T1000 (cell line): Measurements from ENCODE around the gene MRPS2.
A peak's percentile ranks its signal among the peaks of the same experiment; 100 is the strongest.
"Not testable (repeated sequence)": the region's sequence is repeated elsewhere in the genome, so short reads cannot be mapped to it uniquely, and the experiment has no call there.

Experiments
- DNase-seq: peaks from one replicate; lab custom pipeline; 2025; ENCODE audit warnings: mixed read lengths; lab: John Stamatoyannopoulos, UW

Gene MRPS2

GRCh38 chr9:135499326-135500070 is 984 bp upstream of the MRPS2 start:
- DNase-seq = peak; percentile 79

- peak; percentile 72 for DNase-seq
Observed at GRCh38 chr9:135500071-135500524, 384 bp upstream of the MRPS2 start.

- no peak for DNase-seq
Observed at GRCh38 chr9:135501261-135502167, 1.0 kb downstream of the MRPS2 start.

- DNase-seq = no peak
Observed at GRCh38 chr9:135502168-135502872, 1.8 kb downstream of the MRPS2 start.

- no peak for DNase-seq
Observed at GRCh38 chr9:135502873-135503321, 2.4 kb downstream of the MRPS2 start.

- no peak for DNase-seq
Observed at GRCh38 chr9:135503371-135504261, 3.1 kb downstream of the MRPS2 start.

- DNase-seq = no peak
Observed at GRCh38 chr9:135504262-135505243, 4.1 kb downstream of the MRPS2 start.

- DNase-seq = no peak
Observed at GRCh38 chr9:135505406-135506187, 5.1 kb downstream of the MRPS2 start.

- DNase-seq = no peak
Observed at GRCh38 chr9:135506327-135507103, 6.0 kb downstream of the MRPS2 start.

- DNase-seq = no peak
Observed at GRCh38 chr9:135507104-135508035, 6.9 kb downstream of the MRPS2 start.

GRCh38 chr9:135508211-135508820 is 7.8 kb downstream of the MRPS2 start:
- DNase-seq = no peak

- DNase-seq = no peak
Observed at GRCh38 chr9:135509458-135509857, 9.0 kb downstream of the MRPS2 start.

- DNase-seq = no peak
Observed at GRCh38 chr9:135512241-135512603, 11.7 kb downstream of the MRPS2 start.

GRCh38 chr9:135512904-135513303 is 12.4 kb downstream of the MRPS2 start:
- no peak for DNase-seq

GRCh38 chr9:135513351-135513846 is 12.9 kb downstream of the MRPS2 start:
- no peak for DNase-seq

GRCh38 chr9:135513906-135514305 is 13.4 kb downstream of the MRPS2 start:
- not testable (repeated sequence) for DNase-seq
